ENCODE measurements around the gene GLI1. TPM values are rescaled to one million over a fixed set of nuclear protein-coding genes. Genes with fewer than 3 reads are reported as not detected.

GLI1 gene
- total and polyA plus RNA-seq, 2 of the 13 experiments (the other 11 are each of a cell fraction or from before 2014, with no cell fraction given), result 0.09 to 0.20 TPM

DNA sequence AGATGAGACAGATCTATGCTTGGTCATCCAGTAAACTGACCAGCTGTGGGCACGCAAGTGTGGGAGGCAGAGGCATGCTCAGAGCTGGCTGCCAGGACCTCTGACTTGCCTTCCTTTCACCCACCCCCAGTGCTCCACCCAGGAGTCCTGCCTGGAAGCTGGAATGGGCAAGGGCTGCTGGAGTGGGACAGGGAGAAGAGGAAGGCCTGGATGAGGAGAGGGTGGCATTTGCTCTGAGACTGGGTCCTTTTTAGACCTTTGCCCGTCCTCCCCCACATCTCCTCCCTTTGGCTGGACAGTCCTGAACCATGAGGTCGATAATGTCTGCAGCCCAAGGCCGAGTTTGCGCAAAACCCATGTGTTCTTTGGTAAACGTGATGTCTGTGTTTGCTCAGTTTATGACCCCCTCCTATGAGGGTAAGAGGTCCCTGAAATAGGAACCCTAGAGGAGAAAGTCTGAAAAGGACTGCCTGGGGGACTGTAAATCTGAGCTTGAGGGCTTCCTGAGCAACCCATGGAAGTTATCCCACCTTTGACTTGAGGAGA, 8.3 kb upstream of the GLI1 start (continued):
- TF ChIP-seq, protein P1, sequence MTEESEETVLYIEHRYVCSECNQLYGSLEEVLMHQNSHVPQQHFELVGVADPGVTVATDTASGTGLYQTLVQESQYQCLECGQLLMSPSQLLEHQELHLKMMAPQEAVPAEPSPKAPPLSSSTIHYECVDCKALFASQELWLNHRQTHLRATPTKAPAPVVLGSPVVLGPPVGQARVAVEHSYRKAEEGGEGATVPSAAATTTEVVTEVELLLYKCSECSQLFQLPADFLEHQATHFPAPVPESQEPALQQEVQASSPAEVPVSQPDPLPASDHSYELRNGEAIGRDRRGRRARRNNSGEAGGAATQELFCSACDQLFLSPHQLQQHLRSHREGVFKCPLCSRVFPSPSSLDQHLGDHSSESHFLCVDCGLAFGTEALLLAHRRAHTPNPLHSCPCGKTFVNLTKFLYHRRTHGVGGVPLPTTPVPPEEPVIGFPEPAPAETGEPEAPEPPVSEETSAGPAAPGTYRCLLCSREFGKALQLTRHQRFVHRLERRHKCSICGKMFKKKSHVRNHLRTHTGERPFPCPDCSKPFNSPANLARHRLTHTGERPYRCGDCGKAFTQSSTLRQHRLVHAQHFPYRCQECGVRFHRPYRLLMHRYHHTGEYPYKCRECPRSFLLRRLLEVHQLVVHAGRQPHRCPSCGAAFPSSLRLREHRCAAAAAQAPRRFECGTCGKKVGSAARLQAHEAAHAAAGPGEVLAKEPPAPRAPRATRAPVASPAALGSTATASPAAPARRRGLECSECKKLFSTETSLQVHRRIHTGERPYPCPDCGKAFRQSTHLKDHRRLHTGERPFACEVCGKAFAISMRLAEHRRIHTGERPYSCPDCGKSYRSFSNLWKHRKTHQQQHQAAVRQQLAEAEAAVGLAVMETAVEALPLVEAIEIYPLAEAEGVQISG (CRISPR knock-in tag; IDR thresholded peaks at IDR 0.05), result peak; percentile 88
- no peak for TF ChIP-seq ZBTB43 (CRISPR knock-in tag; conservative IDR thresholded peaks at IDR 0.05)
- TF ChIP-seq, protein P2, sequence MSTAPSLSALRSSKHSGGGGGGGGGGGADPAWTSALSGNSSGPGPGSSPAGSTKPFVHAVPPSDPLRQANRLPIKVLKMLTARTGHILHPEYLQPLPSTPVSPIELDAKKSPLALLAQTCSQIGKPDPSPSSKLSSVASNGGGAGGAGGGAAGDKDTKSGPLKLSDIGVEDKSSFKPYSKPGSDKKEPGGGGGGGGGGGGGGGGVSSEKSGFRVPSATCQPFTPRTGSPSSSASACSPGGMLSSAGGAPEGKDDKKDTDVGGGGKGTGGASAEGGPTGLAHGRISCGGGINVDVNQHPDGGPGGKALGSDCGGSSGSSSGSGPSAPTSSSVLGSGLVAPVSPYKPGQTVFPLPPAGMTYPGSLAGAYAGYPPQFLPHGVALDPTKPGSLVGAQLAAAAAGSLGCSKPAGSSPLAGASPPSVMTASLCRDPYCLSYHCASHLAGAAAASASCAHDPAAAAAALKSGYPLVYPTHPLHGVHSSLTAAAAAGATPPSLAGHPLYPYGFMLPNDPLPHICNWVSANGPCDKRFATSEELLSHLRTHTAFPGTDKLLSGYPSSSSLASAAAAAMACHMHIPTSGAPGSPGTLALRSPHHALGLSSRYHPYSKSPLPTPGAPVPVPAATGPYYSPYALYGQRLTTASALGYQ (CRISPR knock-in tag; IDR thresholded peaks at IDR 0.05), result peak; percentile 88
- TF ChIP-seq SPEN (CRISPR knock-in tag; IDR thresholded peaks at IDR 0.05; ENCODE audit: low read depth), result peak; percentile 94
- TF ChIP-seq ZNF274 (CRISPR knock-in tag; IDR thresholded peaks at IDR 0.05), result no peak; the same call in 1 of the 2 replicates
- TF ChIP-seq MXD3 (CRISPR knock-in tag; IDR thresholded peaks at IDR 0.05), result peak; percentile 65; the same call in 1 of the 2 replicates
- TF ChIP-seq PATZ1 (CRISPR knock-in tag; IDR thresholded peaks at IDR 0.05), result peak; percentile 98
- no peak for TF ChIP-seq ZHX2 (IDR thresholded peaks at IDR 0.05; ENCODE audit: low read depth)
- TF ChIP-seq ZHX2 (CRISPR knock-in tag; IDR thresholded peaks at IDR 0.05; ENCODE audit: borderline replicate concordance), result no peak
- TF ChIP-seq, protein P3, sequence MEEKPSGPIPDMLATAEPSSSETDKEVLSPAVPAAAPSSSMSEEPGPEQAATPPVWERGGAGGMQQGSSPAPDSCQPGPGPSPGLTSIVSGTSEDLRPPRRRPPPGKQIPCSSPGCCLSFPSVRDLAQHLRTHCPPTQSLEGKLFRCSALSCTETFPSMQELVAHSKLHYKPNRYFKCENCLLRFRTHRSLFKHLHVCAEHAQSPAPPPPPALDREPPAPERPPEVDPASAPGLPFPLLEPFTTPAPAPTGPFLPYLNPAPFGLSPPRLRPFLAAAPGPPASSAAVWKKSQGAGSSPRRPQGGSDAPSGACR (CRISPR knock-in tag; IDR thresholded peaks at IDR 0.05), result peak; percentile 90; the same call in 1 of the 2 replicates
- TF ChIP-seq HNRNPH1 (optimal IDR thresholded peaks at IDR 0.05; ENCODE audit: low read depth, low read length), result no peak
- TF ChIP-seq TBX3 (IDR thresholded peaks at IDR 0.05; ENCODE audit: borderline replicate concordance), result no peak; the same call in 1 of the 2 replicates
- TF ChIP-seq SAP130 (CRISPR knock-in tag; IDR thresholded peaks at IDR 0.05; ENCODE audit: low read depth), result peak; percentile 96

Measured in HepG2 (cell line).